ENCODE results near the gene TWF2. TPM values are rescaled to one million over a fixed set of nuclear protein-coding genes. Genes with fewer than 3 reads are reported as not detected.

The TWF2 gene
- total and polyA plus RNA-seq, 10 of the 15 experiments (the other 5 are each of a cell fraction or from before 2014, with no cell fraction given): 0.16 to 106 (median 68.5) TPM

GRCh38 chr3:52230889-52231499 lies 8.0 kb downstream of the TWF2 start (continued):
- TF ChIP-seq CUX1 (IDR thresholded peaks at IDR 0.05; ENCODE audit: insufficient replicate concordance, low read depth, low read length) (no peak), MYC (IDR thresholded peaks at IDR 0.05; ENCODE audit: insufficient read depth, insufficient read length, insufficient replicate concordance, low read length, severe bottlenecking) (no peak), KDM1A (IDR thresholded peaks at IDR 0.05; ENCODE audit: borderline replicate concordance) (no peak), SRF (IDR thresholded peaks at IDR 0.05; ENCODE audit: low read depth in 2 of 2, low read length in 2 of 2) (no peak), ETV6 (conservative IDR thresholded peaks at IDR 0.05 in 1 of 2, IDR thresholded peaks at IDR 0.05 in 1 of 2; ENCODE audit: borderline replicate concordance in 1 of 2, low read depth in 1 of 2) (no peak), BHLHE40 (IDR thresholded peaks at IDR 0.05; ENCODE audit: borderline replicate concordance in 1 of 2, low read depth in 2 of 2, low read length in 1 of 2) (no peak)

Data from GM12878 (cell line).